T-cell (primary cell): ENCODE measurements around the gene ZNF701. TPM values are rescaled to one million over a fixed set of nuclear protein-coding genes. Genes with fewer than 3 reads are reported as not detected.
"Not testable (repeated sequence)": the region's sequence is repeated elsewhere in the genome, so short reads cannot be mapped to it uniquely, and the experiment has no call there.

Source experiments
- ATAC-seq, 4 experiments: fragments of 200-7000 bp in 3 of 4; fragments of 150-1000 bp in 1 of 4; cut with Tn5 transposase; replicated peaks in 1 of 4; 1 replicate in 3 of 4; 2 replicates in 1 of 4; pipeline ENCODE4 v1.10.0; 2021; ENCODE audit warnings: moderate library complexity in 3 of 4, mild to moderate bottlenecking in 2 of 4, moderate number of reproducible peaks in 1 of 4
- CTCF ChIA-PET, 2 donors: fragments of 300-600 bp; sonication (Branson Sonifier 250); formaldehyde crosslinking; loops; one replicate each; lab custom pipeline; 2022; ENCODE audit warnings: antibody characterized with exemption in 2 of 2; lab: Charles Lee
- POLR2A ChIA-PET, 2 donors: fragments of 300-600 bp; sonication (Branson Sonifier 250); formaldehyde crosslinking; loops; one replicate each; lab custom pipeline; 2022; ENCODE audit warnings: antibody characterized with exemption in 2 of 2; lab: Charles Lee
- DNase-seq, 35 experiments: peaks; one replicate each; pipeline versions ENCODE4 v3.0.0 to v3.0.0-alpha.2; 2013 to 2023
- H3K27ac ChIP-seq: one replicate; pipeline ENCODE4 v1.5.1; 2013; ENCODE audit warnings: low read length
- H3K27me3 ChIP-seq, 2 experiments: replicated peaks in 1 of 2; 1 replicate in 1 of 2; 2 replicates in 1 of 2; pipeline versions ENCODE4 v1.6.1 to v1.7.0; 2013; ENCODE audit warnings: low read length in 1 of 2, mixed read lengths in 1 of 2; ENCODE audit not compliant: control insufficient read depth in 2 of 2, insufficient read depth in 2 of 2; ENCODE audit errors: extremely low read depth in 1 of 2
- H3K36me3 ChIP-seq, 2 donors: 1 replicate in 1 of 2; 2 replicates in 1 of 2; pipeline versions ENCODE4 v1.6.1 to v1.7.0; 2013; ENCODE audit warnings: low read length in 1 of 2; ENCODE audit not compliant: control insufficient read depth in 2 of 2, insufficient read depth in 1 of 2; ENCODE audit errors: extremely low read depth in 1 of 2
- H3K4me1 ChIP-seq, 2 experiments: 1 replicate in 1 of 2; 2 replicates in 1 of 2; pipeline versions ENCODE4 v1.6.1 to v1.7.0; 2013; ENCODE audit warnings: low read length in 2 of 2, mixed read lengths in 1 of 2; ENCODE audit not compliant: insufficient read depth in 2 of 2, control insufficient read depth in 1 of 2; ENCODE audit errors: extremely low read depth in 1 of 2
- H3K4me3 ChIP-seq, 2 donors: 1 replicate in 1 of 2; 2 replicates in 1 of 2; pipeline versions ENCODE4 v1.5.1 to v1.7.0; 2013; ENCODE audit warnings: mild to moderate bottlenecking in 2 of 2, low read length in 1 of 2, moderate library complexity in 1 of 2; ENCODE audit not compliant: control insufficient read depth in 1 of 2; ENCODE audit errors: extremely low read depth in 1 of 2
- H3K9me3 ChIP-seq: 2 replicates; pipeline ENCODE4 v1.7.0; 2013
- H3K27ac Mint-ChIP-seq, 2 donors: one replicate each; pipeline ENCODE4 v1.8.0; 2020 to 2021; ENCODE audit warnings: mild to moderate bottlenecking in 2 of 2, mixed read lengths in 2 of 2
- H3K27me3 Mint-ChIP-seq, 2 donors: one replicate each; pipeline ENCODE4 v1.8.0; 2021 to 2022; ENCODE audit warnings: mixed read lengths in 2 of 2
- H3K36me3 Mint-ChIP-seq: one replicate; pipeline ENCODE4 v1.8.0; 2021; ENCODE audit warnings: mixed read lengths
- H3K4me1 Mint-ChIP-seq, 3 donors: one replicate each; pipeline ENCODE4 v1.8.0; 2020 to 2022; ENCODE audit warnings: mixed read lengths in 3 of 3, mild to moderate bottlenecking in 1 of 3
- H3K4me3 Mint-ChIP-seq, 3 donors: one replicate each; pipeline ENCODE4 v1.8.0; 2020 to 2022; ENCODE audit warnings: mild to moderate bottlenecking in 3 of 3, mixed read lengths in 3 of 3, moderate library complexity in 3 of 3
- H3K9me3 Mint-ChIP-seq, 3 donors: one replicate each; pipeline ENCODE4 v1.8.0; 2020 to 2022; ENCODE audit warnings: mixed read lengths in 3 of 3
- WGBS: methylation state at CpG from one replicate; pipeline ENCODE4 v1.1.5; 2013; ENCODE audit warnings: missing lambda C conversion rate; ENCODE audit not compliant: insufficient coverage; 5-methylcytosine and 5-hydroxymethylcytosine counted together
- total RNA-seq, 35 experiments: library from RNA in 6 of 35; stranded (reverse) in 6 of 35; fragments of 120-200 nt in 1 of 35; gene quantifications; one replicate each; pipeline versions ENCODE4 v1.2.1 to v1.2.4 and lab custom pipeline; 2013 to 2026

Gene ZNF701
- total RNA-seq, 5 donors from 2014 or later (not counting 1 experiment from before 2014, with no cell fraction given): 18.5 to 39.4 (median 35.7) TPM

GRCh38 chr19:52613299-52613906 lies 43.3 kb downstream of the ZNF701 start:
- Mint-ChIP-seq H3K9me3 (peaks cover 13 to 46% (median 40%) of the 10 kb centered on the region in 3 donors), H3K4me1 (peaks cover 0 to 6% (median 3%) of the 10 kb centered on the region in 3 donors), H3K36me3 (peaks cover 84% of the 10 kb centered on the region), H3K4me3 (no peak overlapping the region), H3K27ac (no peak overlapping the region), H3K27me3 (no peaks in the 10 kb centered on the region)
- peaks cover 4 to 50% of the 10 kb centered on the region in 2 donors for H3K36me3 ChIP-seq
- H3K4me3 ChIP-seq: no peak overlapping the region
- H3K27me3 ChIP-seq: no peaks in the 10 kb centered on the region
- ATAC-seq (no peak), DNase-seq (no peak)
- no CpG with 5 or more reads among the region's 5 CpGs for WGBS
- POLR2A ChIA-PET: no interaction called here
- H3K4me1 ChIP-seq: no peaks in the 10 kb centered on the region
- CTCF ChIA-PET: no interaction called here
- peaks cover 16% of the 10 kb centered on the region for H3K9me3 ChIP-seq
- no peak overlapping the region for H3K27ac ChIP-seq

- Histone ChIP-seq H3K36me3 (peaks cover 11 to 72% of the 10 kb centered on the region in 2 donors), H3K4me3 (no peak overlapping the region), H3K27me3 (no peaks in the 10 kb centered on the region), H3K27ac (no peak overlapping the region), H3K4me1 (no peaks in the 10 kb centered on the region), H3K9me3 (no peaks in the 10 kb centered on the region)
- H3K36me3 Mint-ChIP-seq: peaks cover 62% of the 10 kb centered on the region
- WGBS: 13% methylated on average over 1 of the region's 3 CpGs
- H3K4me3 Mint-ChIP-seq: no peak overlapping the region
- peaks cover 20 to 24% (median 21%) of the 10 kb centered on the region in 3 donors for H3K4me1 Mint-ChIP-seq
- peak overlapping the region; percentile 6 to 41 for H3K27ac Mint-ChIP-seq
- CTCF ChIA-PET: no interaction called here
- no peaks in the 10 kb centered on the region for H3K27me3 Mint-ChIP-seq
- H3K9me3 Mint-ChIP-seq: peaks cover 7 to 25% (median 20%) of the 10 kb centered on the region in 3 donors
- no peak for DNase-seq
- POLR2A ChIA-PET: no interaction called here
- no peak for ATAC-seq
Measured at GRCh38 chr19:52621376-52621775, 51.3 kb downstream of the ZNF701 start.

GRCh38 chr19:52622261-52622660 lies 52.2 kb downstream of the ZNF701 start:
- Mint-ChIP-seq H3K4me1 (peaks cover 20 to 24% (median 21%) of the 10 kb centered on the region in 3 donors), H3K27ac (peak overlapping the region in 1 of 2 donors; percentile 37), H3K36me3 (peaks cover 53% of the 10 kb centered on the region), H3K27me3 (no peaks in the 10 kb centered on the region), H3K4me3 (no peak overlapping the region), H3K9me3 (peaks cover 0 to 18% (median 15%) of the 10 kb centered on the region in 3 donors)
- WGBS: 78% methylated on average over 2 of the region's 2 CpGs
- DNase-seq (peak in 1 of 35 experiments; percentile 16), ATAC-seq (no peak)
- Histone ChIP-seq H3K27me3 (no peaks in the 10 kb centered on the region), H3K4me1 (no peaks in the 10 kb centered on the region), H3K9me3 (no peaks in the 10 kb centered on the region), H3K36me3 (peaks cover 10 to 75% of the 10 kb centered on the region in 2 donors), H3K27ac (no peak overlapping the region), H3K4me3 (no peak overlapping the region)
- ChIA-PET CTCF (no interaction called here), POLR2A (no interaction called here)

GRCh38 chr19:52626915-52627314 lies 56.8 kb downstream of the ZNF701 start:
- Histone ChIP-seq H3K27me3 (no peaks in the 10 kb centered on the region), H3K36me3 (peaks cover 7 to 40% of the 10 kb centered on the region in 2 donors), H3K4me3 (no peak overlapping the region), H3K27ac (no peak overlapping the region), H3K9me3 (no peaks in the 10 kb centered on the region), H3K4me1 (no peaks in the 10 kb centered on the region)
- H3K4me1 Mint-ChIP-seq: peaks cover 11 to 39% (median 19%) of the 10 kb centered on the region in 3 donors
- no peak overlapping the region for H3K4me3 Mint-ChIP-seq
- ChIA-PET CTCF (no interaction called here), POLR2A (no interaction called here)
- no peaks in the 10 kb centered on the region for H3K27me3 Mint-ChIP-seq
- ATAC-seq (no peak), DNase-seq (no peak)
- H3K27ac Mint-ChIP-seq: no peak overlapping the region
- peaks cover 48% of the 10 kb centered on the region for H3K36me3 Mint-ChIP-seq
- WGBS: 94% methylated on average over 3 of the region's 5 CpGs
- H3K9me3 Mint-ChIP-seq: peaks cover 3 to 8% (median 3%) of the 10 kb centered on the region in 3 donors

- H3K9me3 Mint-ChIP-seq, H3K27me3 ChIP-seq, DNase-seq, H3K4me1 ChIP-seq, ATAC-seq, H3K9me3 ChIP-seq, POLR2A ChIA-PET, H3K4me3 ChIP-seq, H3K4me3 Mint-ChIP-seq, H3K27ac ChIP-seq, H3K27me3 Mint-ChIP-seq, CTCF ChIA-PET, H3K27ac Mint-ChIP-seq: not testable (repeated sequence)
- H3K4me1 Mint-ChIP-seq: peaks cover 7 to 38% (median 19%) of the 10 kb centered on the region in 3 donors
- H3K36me3 Mint-ChIP-seq: peaks cover 46% of the 10 kb centered on the region
- H3K36me3 ChIP-seq: peaks cover 7 to 35% of the 10 kb centered on the region in 2 donors
- WGBS: 100% methylated on average over 1 of the region's 3 CpGs
Measured at GRCh38 chr19:52627441-52627840, 57.4 kb downstream of the ZNF701 start.

GRCh38 chr19:52635786-52636570 lies 65.9 kb downstream of the ZNF701 start:
- Histone ChIP-seq H3K9me3 (no peaks in the 10 kb centered on the region), H3K36me3 (peaks cover 0 to 11% of the 10 kb centered on the region in 2 donors), H3K4me3 (no peak overlapping the region), H3K4me1 (peaks cover 2 to 24% of the 10 kb centered on the region in 2 experiments), H3K27ac (no peak overlapping the region), H3K27me3 (no peaks in the 10 kb centered on the region)
- no peak for ATAC-seq
- H3K4me1 Mint-ChIP-seq: peaks cover 23 to 43% (median 36%) of the 10 kb centered on the region in 3 donors
- peaks cover 40% of the 10 kb centered on the region for H3K36me3 Mint-ChIP-seq
- ChIA-PET POLR2A (interaction anchor here in 1 of 2 donors (0.6 kb wide), 2 partner anchors 102 to 216 kb away, joined by 3 to 5 read pairs; no protein-coding TSS in a partner anchor), CTCF (no interaction called here)
- peak overlapping the region in 1 of 2 donors; percentile 23 for H3K27ac Mint-ChIP-seq
- WGBS: 80% methylated on average over 4 of the region's 11 CpGs
- H3K27me3 Mint-ChIP-seq: no peaks in the 10 kb centered on the region
- H3K9me3 Mint-ChIP-seq: peaks cover 7 to 13% (median 10%) of the 10 kb centered on the region in 3 donors
- peak overlapping the region; percentile 89 to 98 (median 95) for H3K4me3 Mint-ChIP-seq
- no peak for DNase-seq
